Tibial artery (tissue), 4 donors: ENCODE results near the gene ODAD4.

Source experiments
- DNase-seq, 2 donors: peaks; one replicate each; pipeline ENCODE4 v3.0.0-alpha.2; 2019
- H3K27ac ChIP-seq, 2 donors: fragments of 200-600 bp; sonication (generic) in 1 of 2; 1 replicate in 1 of 2; 2 replicates in 1 of 2; pipeline ENCODE4 v1.5.1; 2018 to 2019; ENCODE audit warnings: mild to moderate bottlenecking in 1 of 2
- H3K27me3 ChIP-seq, 2 donors: fragments of 200-600 bp; sonication (generic) in 1 of 2; one replicate each; pipeline versions ENCODE4 v1.5.1 to v1.6.0; 2016 to 2019
- H3K36me3 ChIP-seq, 3 donors: fragments of 200-600 bp; sonication (generic) in 2 of 3; one replicate each; pipeline ENCODE4 v1.5.1; 2016 to 2019; ENCODE audit warnings: mild to moderate bottlenecking in 2 of 3
- H3K4me1 ChIP-seq, 4 donors: fragments of 200-600 bp; sonication (generic) in 2 of 4; 1 replicate in 3 of 4; 2 replicates in 1 of 4; pipeline ENCODE4 v1.5.1; 2016 to 2019
- H3K4me3 ChIP-seq, 2 donors: fragments of 200-600 bp; sonication (generic) in 1 of 2; 1 replicate in 1 of 2; 2 replicates in 1 of 2; pipeline ENCODE4 v1.5.1; 2018 to 2019; ENCODE audit warnings: mild to moderate bottlenecking in 2 of 2
- H3K9me3 ChIP-seq, 3 donors: fragments of 200-600 bp; sonication (generic) in 1 of 3; one replicate each; pipeline ENCODE4 v1.5.1; 2016 to 2019
- CTCF ChIP-seq, 2 experiments: fragments of 200-600 bp in 1 of 2; fragments of 450-650 bp in 1 of 2; IDR thresholded peaks; one replicate each; pipeline ENCODE4 v1.5.1; 2017 to 2019; ENCODE audit warnings: antibody characterized with exemption in 2 of 2, mild to moderate bottlenecking in 1 of 2, moderate library complexity in 1 of 2
- intact Hi-C: fragments of 100-400 bp; cut with DNase I; formaldehyde crosslinking; loops from one replicate; pipeline ENCODE4 v1.15.0; 2023; ENCODE audit warnings: low total_unique reads

Gene ODAD4

DNA sequence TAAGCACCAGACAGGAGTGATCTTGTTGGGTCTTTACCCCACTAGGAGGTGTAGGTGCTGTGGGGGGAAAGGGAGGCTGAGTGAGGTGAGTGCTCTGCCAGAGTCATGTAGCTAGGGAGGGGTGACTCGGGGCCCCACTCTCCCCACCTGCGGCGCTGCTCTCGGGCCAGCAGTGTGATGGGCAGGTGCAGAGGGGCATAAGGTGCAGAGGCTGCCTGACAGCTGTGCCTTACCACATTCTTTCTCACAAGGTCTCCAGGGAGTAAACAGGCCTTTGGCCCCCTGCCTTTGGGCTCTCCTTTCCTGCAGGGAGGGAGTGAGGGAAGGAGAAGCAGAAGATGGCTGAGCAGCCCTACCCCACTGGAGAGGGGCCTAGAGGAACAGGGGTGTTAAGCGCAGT lies 31.7 kb downstream of the ODAD4 start:
- TF ChIP-seq CTCF (IDR thresholded peaks at IDR 0.05) = no peak
- Histone ChIP-seq H3K9me3 (no peaks in the 10 kb centered on the region), H3K4me3 (no peak overlapping the region), H3K4me1 (peaks cover 0 to 15% (median 7%) of the 10 kb centered on the region in 4 donors), H3K36me3 (no peaks in the 10 kb centered on the region), H3K27me3 (no peaks in the 10 kb centered on the region), H3K27ac (no peak overlapping the region)
- no peak for DNase-seq
- intact Hi-C loops = loop anchor here (5.0 to 10.0 kb wide), 2 partner anchors 60 to 153 kb away; partner anchors contain the start of genes DHX58 and NKIRAS2

DNA sequence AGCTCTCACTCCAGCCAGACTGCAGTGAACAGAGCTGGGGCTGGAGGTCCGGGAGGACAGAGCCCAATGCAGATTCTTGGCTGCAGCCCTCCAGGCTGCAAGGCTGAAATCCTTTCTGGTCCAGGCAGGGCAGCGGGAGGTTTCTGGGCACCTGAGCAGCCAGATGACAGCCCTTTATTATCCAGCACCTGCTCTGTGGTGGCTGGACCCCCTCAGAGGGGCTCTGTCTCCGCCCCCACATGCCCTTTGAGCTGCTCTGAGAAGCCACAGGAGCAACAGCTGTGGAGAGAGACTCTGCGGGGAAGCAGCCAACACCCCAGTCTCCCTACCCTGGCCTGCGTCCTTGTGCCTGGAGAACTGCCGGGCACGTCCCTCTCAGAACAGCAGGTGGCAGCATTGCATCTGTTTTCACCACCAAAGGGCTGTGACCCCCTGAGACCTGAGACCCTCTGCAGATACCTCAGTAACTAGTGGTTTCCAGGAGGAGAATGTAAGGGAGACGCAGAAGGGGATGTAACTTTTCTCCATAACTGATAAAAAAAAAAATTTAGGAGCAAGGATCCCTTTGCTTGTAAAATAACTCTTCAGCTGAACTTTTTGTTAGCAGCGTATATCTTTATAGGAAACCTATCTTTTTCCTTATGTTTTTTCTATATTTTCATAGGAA lies 32.5 kb downstream of the ODAD4 start:
- H3K4me3 ChIP-seq = no peak overlapping the region
- H3K27ac ChIP-seq = no peak overlapping the region

GRCh38 chr17:41965694-41966462 lies 35.5 kb downstream of the ODAD4 start:
- no peaks in the 10 kb centered on the region for H3K27me3 ChIP-seq
- peak overlapping the region; percentile 87 to 93 for H3K27ac ChIP-seq
- peak; percentile 51 to 79 for DNase-seq
- intact Hi-C loops = loop anchor here (10.0 kb wide), 1 partner anchor 149 kb away; the partner anchor contains the start of gene DHX58
- H3K9me3 ChIP-seq = no peaks in the 10 kb centered on the region
- H3K4me1 ChIP-seq = peaks cover 0 to 45% (median 27%) of the 10 kb centered on the region in 4 donors
- peaks cover 0 to 27% (median 3%) of the 10 kb centered on the region in 3 donors for H3K36me3 ChIP-seq
- no peak for TF ChIP-seq CTCF (IDR thresholded peaks at IDR 0.05)
- H3K4me3 ChIP-seq = peak overlapping the region; percentile 70 to 90

More for the DNA sequence above, 32.5 kb downstream of the ODAD4 start:
- Histone ChIP-seq H3K9me3 (no peaks in the 10 kb centered on the region), H3K27me3 (no peaks in the 10 kb centered on the region), H3K4me1 (peaks cover 0 to 23% (median 14%) of the 10 kb centered on the region in 4 donors), H3K36me3 (no peaks in the 10 kb centered on the region)
- intact Hi-C loops = loop anchor here (5.0 to 10.0 kb wide), 2 partner anchors 59 to 152 kb away; partner anchors contain the start of genes DHX58 and NKIRAS2
- DNase-seq = peak; percentile 69 to 80
- peak; percentile 71 to 79 for TF ChIP-seq CTCF (IDR thresholded peaks at IDR 0.05)

DNA sequence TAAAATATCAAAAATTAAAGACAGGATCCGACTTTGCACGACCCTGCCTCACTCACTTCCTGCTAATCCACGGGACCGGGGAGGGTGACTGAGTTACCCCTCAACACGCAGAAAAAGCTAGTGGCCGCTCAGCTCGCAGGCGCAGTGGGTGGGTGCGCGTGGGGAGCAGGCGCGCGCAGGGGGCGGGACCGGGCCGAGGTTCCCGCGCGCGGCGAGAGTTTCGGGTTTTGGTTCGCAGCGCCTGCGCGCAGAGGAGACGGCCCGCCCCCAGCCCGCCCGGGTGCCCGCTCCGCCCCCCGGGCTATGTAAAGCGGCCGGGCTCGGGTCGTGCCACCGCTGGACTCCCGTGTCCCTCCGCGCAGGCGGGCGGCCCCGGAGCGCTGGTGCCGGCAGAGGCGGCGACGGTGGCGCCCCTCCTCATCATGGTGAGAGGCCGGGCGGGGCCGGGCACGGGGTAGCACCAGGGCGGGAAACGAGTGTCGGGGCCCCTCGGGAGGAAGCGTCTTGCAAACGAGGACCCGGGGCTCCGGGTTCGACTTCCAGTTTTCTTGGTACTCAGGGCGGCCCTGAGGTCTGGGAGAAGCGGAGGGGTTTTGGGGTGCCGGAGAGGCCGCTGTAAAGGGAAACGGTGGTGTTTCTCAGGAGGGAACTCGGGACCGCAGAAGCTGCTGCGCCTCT lies 36.2 kb downstream of the ODAD4 start, which contains the start of gene CNP:
TSS of gene CNP (plus strand) at position 333 of the 678 bp plus-strand sequence. CDS start at position 423, 90 bp downstream.
- Histone ChIP-seq H3K27ac (peak within 1 kb of the TSS; percentile 87 to 93), H3K4me1 (peaks cover 0 to 49% (median 28%) of the 10 kb centered on the region in 4 donors), H3K4me3 (peak within 1 kb of the TSS; percentile 70 to 90), H3K36me3 (peaks cover 0 to 31% (median 5%) of the 10 kb centered on the region in 3 donors), H3K27me3 (no peaks in the 10 kb centered on the region), H3K9me3 (no peaks in the 10 kb centered on the region)
- no peak for TF ChIP-seq CTCF (IDR thresholded peaks at IDR 0.05)
- intact Hi-C loops = loop anchor here (10.0 kb wide), 1 partner anchor 148 kb away; the partner anchor contains the start of gene DHX58
- peak; percentile 92 to 97 for DNase-seq
